ENCODE data around the gene SEC16A.

DNA sequence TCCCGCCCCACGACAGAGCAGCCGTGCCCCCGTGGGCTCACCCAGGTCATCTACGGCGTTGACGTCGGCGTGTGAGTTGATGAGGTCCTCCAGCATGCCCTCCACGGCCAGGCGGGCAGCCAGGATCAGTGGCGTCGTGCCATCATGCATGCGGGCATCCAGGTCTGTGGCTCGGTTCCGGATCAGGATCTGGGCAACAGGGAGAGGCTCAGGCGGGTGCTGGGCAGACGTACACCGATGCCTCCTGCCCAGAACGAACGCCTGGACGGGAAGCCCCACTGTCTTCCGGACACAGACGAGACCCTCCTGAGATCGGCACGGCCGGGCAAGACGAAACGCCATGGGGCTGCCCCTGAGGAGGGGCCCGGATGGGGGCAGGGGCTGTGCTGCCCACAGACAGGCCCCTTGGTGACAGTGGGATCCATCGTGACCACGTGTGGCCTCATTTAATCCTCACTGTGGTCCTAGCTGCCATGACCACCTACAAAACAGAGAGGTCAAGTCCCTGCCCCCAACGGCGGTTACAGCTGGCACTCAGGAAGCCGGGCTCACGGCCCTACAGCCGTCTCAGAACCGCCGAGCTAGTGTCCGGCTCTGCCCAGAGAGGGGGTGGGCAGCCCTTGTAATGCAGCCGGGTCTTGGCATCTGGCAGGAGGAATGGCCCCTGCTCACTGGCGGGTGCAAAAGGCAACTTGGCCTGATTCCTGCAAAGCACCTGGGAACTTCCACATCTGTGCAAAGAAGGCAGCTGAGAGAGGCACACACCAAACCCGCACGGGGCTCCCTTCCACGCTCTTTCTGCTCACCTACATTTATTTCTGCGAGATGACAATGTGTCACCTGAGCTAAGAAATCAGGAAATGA is 16.5 kb upstream of the SEC16A start:
- TF ChIP-seq CTCF (IDR thresholded peaks at IDR 0.05) = no peak
- no peak for TF ChIP-seq POLR2A (IDR thresholded peaks at IDR 0.05)

All from thyroid gland (tissue), 4 donors.